KMS-11 (cell line): ENCODE results near the gene GRAMD1A.

ENCODE experiments used
- H2AFZ ChIP-seq: fragments of 200-600 bp; sonication (generic); 2 replicates; pipeline ENCODE4 v1.6.1; 2016; ENCODE audit warnings: antibody characterized with exemption, mixed run types, low read depth
- H3K27ac ChIP-seq: fragments of 200-600 bp; sonication (generic); 2 replicates; pipeline ENCODE4 v1.6.1; 2016; ENCODE audit warnings: mild to moderate bottlenecking, mixed run types
- H3K27me3 ChIP-seq: fragments of 200-600 bp; sonication (generic); 2 replicates; pipeline ENCODE4 v1.6.1; 2017; ENCODE audit warnings: mild to moderate bottlenecking, low read depth, mixed run types, moderate library complexity; ENCODE audit not compliant: insufficient read depth
- H3K36me3 ChIP-seq: fragments of 200-600 bp; sonication (generic); 2 replicates; pipeline ENCODE4 v1.6.1; 2017; ENCODE audit warnings: mild to moderate bottlenecking, mixed run types; ENCODE audit not compliant: insufficient read depth
- H3K4me1 ChIP-seq: fragments of 200-600 bp; sonication (generic); 2 replicates; pipeline ENCODE4 v1.6.1; 2016; ENCODE audit warnings: mild to moderate bottlenecking, low read depth, mixed run types; ENCODE audit not compliant: poor library complexity, severe bottlenecking
- H3K4me2 ChIP-seq: fragments of 200-600 bp; sonication (generic); 2 replicates; pipeline ENCODE4 v1.7.0; 2016; ENCODE audit warnings: mild to moderate bottlenecking, mixed run types
- H3K4me3 ChIP-seq: fragments of 200-600 bp; sonication (generic); IDR thresholded peaks from 2 replicates; pipeline ENCODE4 v1.6.1; 2017; ENCODE audit warnings: low read depth, low read length, mixed read lengths; ENCODE audit not compliant: insufficient read depth
- H3K79me2 ChIP-seq: fragments of 200-600 bp; sonication (generic); 2 replicates; pipeline ENCODE4 v1.6.1; 2016; ENCODE audit warnings: low read depth, mixed run types; ENCODE audit not compliant: insufficient read depth
- H3K9ac ChIP-seq: fragments of 200-600 bp; sonication (generic); 2 replicates; pipeline ENCODE4 v1.6.1; 2016; ENCODE audit warnings: mild to moderate bottlenecking, mixed run types
- H4K20me1 ChIP-seq: fragments of 200-600 bp; sonication (generic); 2 replicates; pipeline ENCODE4 v1.6.1; 2016; ENCODE audit warnings: mild to moderate bottlenecking, mixed run types; ENCODE audit not compliant: insufficient read depth
- CTCF ChIP-seq: fragments of 200-600 bp; sonication (generic); conservative IDR thresholded peaks from 2 replicates; pipeline ENCODE4 v1.6.1; 2017; ENCODE audit warnings: low read depth, mild to moderate bottlenecking, antibody characterized with exemption, low read length, moderate library complexity, mixed read lengths

Gene GRAMD1A

GRCh38 chr19:35034005-35034502, 33.9 kb downstream of the GRAMD1A start:
- H2AFZ ChIP-seq: no peak overlapping the region
- H3K27ac ChIP-seq: no peak overlapping the region
- H3K79me2 ChIP-seq: no peaks in the 10 kb centered on the region
- no peak overlapping the region for H3K4me3 ChIP-seq
- H3K4me2 ChIP-seq: no peak overlapping the region
- H3K36me3 ChIP-seq: no peaks in the 10 kb centered on the region
- no peaks in the 10 kb centered on the region for H3K4me1 ChIP-seq
- no peak overlapping the region for H3K9ac ChIP-seq
- no peak for TF ChIP-seq CTCF
- H3K27me3 ChIP-seq: peaks cover 41% of the 10 kb centered on the region; the same call in 1 of the 2 replicates
- no peaks in the 10 kb centered on the region for H4K20me1 ChIP-seq

- Histone ChIP-seq H3K36me3 (no peaks in the 10 kb centered on the region), H3K4me3 (no peak overlapping the region), H3K27ac (no peak overlapping the region), H3K27me3 (peaks cover 41% of the 10 kb centered on the region; the same call in 1 of the 2 replicates), H3K4me1 (no peaks in the 10 kb centered on the region), H2AFZ (no peak overlapping the region), H3K9ac (no peak overlapping the region), H4K20me1 (no peaks in the 10 kb centered on the region), H3K79me2 (no peaks in the 10 kb centered on the region), H3K4me2 (no peak overlapping the region)
- TF ChIP-seq CTCF: no peak
Observed at GRCh38 chr19:35034588-35035382, 34.7 kb downstream of the GRAMD1A start.

- Histone ChIP-seq H3K9ac (no peak overlapping the region), H3K36me3 (no peaks in the 10 kb centered on the region), H3K27me3 (peaks cover 32% of the 10 kb centered on the region; the same call in 1 of the 2 replicates), H3K4me3 (no peak overlapping the region), H4K20me1 (no peaks in the 10 kb centered on the region), H3K4me1 (no peaks in the 10 kb centered on the region), H3K79me2 (no peaks in the 10 kb centered on the region), H3K4me2 (no peak overlapping the region), H3K27ac (no peak overlapping the region), H2AFZ (no peak overlapping the region)
- TF ChIP-seq CTCF: no peak
Observed at GRCh38 chr19:35037716-35038622, 37.8 kb downstream of the GRAMD1A start.

- no peak for TF ChIP-seq CTCF
- Histone ChIP-seq H3K4me1 (no peaks in the 10 kb centered on the region), H3K27ac (no peak overlapping the region), H2AFZ (no peak overlapping the region), H3K9ac (no peak overlapping the region), H3K4me2 (no peak overlapping the region), H3K36me3 (no peaks in the 10 kb centered on the region), H3K4me3 (no peak overlapping the region), H3K79me2 (no peaks in the 10 kb centered on the region), H4K20me1 (no peaks in the 10 kb centered on the region), H3K27me3 (peaks cover 26% of the 10 kb centered on the region; the same call in 1 of the 2 replicates)
Observed at GRCh38 chr19:35038623-35039512, 38.7 kb downstream of the GRAMD1A start.
